HG03060 (cell line): ENCODE results near the gene PROZ.

Experiments used
- ATAC-seq: cut with Tn5 transposase; IDR thresholded peaks from one replicate; pipeline ENCODE4 v1.9.1; 2021; ENCODE audit warnings: low read depth, moderate number of reproducible peaks; ENCODE audit not compliant: unreplicated experiment

The PROZ gene

DNA sequence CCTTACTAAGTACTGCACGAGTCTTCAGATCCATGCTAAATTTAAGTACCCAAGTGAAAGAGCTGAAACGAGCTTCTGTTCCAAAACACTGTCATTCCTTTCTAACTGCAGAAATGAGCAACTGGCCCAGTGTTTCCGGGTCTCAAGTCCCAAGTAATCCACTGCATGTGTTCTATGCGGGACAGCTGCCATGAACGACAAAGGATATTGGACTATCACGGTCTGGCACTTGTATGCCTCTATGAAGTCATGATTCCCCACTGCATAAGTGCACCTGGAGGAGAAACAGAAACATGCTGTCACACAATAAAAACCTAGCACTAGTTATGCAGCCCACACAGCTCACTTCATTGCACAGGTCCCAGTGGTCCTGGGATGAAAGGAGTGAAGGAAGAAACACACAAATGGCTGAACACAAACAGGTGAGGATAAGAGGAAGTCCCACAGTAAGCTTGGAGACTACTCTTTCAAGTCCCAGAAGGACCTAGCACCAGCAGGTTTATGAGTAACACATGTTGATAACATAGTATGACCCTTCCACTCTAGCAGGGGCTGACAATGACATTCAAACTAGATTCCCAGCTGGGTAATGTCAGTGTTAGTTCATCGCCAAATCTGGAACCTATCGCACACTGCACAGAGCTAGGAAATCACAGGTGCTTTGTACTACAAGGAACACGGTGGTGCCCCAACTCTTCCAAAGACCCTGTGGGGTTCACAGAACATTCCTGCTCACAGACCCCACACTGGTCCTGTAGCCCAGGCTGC is 38.7 kb downstream of the PROZ start:
- no peak for ATAC-seq

DNA sequence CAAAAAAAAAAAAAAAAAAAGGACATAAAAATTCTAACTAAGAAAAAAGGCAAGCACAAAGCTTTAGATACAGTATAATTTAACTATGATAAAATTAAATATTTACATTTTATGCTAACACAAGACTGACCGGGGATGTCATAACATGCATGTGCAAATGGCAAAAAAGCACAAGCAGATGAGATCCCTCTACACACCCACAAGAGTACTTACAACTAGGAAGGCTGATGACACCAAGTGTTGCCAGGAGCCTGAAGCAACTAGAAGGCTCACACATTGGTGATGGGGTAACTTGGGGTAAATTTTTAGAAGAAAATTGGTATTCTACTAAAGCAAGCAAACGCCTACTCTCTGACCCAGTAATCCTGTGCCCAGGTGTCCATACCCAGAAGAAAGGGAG is 43.4 kb downstream of the PROZ start:
- ATAC-seq: no peak

DNA sequence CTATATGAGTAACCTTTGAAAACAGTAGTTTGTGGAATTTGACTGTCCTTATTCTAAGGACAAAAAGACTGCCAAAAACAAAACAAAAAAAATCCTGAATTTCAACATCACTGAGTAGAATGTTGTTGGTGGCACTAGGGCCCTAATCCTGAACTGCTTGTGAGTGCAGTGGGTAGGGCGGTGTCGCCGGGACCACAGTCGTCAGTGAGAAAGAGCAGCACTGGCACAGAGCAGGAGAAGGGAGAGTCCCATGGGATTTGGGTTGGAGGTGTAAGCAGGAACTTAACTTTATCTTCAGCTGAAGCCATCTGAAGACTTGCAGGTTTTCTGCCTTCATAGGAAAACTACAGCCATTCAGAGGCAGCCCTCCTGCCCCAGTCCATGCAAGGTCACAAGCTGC is 44.5 kb downstream of the PROZ start:
- ATAC-seq: no peak

DNA sequence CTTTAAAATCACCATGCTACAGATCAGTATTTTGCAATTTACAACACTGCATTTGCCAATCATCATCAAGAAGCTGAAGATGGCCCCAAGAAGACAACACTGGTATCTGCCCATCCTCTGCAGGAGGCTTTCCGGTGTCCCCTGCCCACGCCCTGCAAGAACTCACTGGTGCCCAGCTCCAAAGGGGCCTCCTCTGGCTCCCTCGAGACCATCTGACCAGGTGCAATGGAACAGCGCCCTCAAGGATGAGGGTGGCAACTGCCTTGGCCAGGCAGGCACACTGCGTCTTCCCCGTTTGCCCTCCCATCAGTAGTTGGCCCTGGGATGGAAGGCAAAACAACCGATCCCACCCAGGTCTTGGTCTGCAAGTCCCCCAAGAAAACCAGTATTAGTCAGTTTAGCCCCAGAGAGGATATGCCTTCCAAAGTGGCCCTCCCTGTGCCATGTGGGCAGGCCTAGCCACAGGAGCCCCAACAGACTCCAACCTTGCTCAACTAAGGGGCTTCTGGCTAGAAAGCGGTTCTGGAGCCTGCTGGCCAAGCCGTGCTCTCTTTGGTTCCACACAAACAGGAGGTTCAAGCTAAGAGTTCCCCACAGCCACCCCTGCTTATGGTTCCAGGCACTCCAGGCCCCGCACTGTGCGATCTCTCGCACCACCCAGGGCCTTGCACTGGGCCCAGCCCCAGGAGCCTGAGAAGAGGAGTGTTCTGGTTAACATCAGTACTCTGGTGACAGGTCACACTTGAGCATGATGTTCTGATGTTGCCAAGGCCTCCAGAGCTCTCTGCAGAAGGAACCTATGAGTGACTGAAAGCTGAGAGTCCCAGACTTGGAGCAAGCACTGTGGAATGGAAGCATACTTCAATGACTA is 45.3 kb downstream of the PROZ start:
- ATAC-seq: no peak

DNA sequence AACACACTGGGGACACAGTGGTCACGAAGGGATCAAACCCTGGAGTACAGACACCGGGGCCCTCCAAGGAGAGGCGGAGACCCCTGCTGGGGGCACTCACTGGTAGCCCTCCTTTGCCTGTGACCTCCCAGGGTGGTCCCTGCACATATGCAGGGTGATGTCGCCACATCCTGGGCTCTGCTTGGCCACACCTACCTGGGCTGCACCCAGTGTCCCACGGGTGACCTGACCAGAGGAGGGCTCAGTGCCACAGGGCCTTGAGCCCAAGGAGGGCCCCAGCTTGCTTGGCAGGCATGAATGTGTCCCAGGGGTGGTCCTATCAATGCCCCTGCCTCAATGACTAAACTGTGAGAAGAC is 45.9 kb downstream of the PROZ start:
- no peak for ATAC-seq

DNA sequence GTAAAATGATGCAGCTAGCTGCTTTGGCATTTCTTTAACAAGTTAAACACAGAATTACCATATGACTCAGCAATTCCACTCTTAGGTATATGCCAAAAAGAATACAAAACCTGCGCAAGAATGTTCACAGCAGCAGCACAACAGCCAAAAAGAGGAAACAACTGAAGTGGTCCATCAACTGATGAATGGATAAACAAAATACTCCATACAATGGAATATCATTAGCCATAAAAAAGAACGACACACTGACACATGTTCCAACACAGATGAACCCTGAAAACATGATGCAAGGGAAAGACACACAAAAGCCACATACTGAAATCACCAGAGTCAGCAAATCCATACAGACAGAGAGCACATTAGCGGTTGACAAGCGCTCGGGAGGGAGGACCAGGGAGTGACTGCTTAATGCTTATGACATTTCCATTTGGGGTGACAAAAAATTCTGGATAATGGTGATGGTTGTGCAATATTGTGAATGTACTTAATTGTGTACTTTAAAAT is 47.0 kb downstream of the PROZ start:
- no peak for ATAC-seq

DNA sequence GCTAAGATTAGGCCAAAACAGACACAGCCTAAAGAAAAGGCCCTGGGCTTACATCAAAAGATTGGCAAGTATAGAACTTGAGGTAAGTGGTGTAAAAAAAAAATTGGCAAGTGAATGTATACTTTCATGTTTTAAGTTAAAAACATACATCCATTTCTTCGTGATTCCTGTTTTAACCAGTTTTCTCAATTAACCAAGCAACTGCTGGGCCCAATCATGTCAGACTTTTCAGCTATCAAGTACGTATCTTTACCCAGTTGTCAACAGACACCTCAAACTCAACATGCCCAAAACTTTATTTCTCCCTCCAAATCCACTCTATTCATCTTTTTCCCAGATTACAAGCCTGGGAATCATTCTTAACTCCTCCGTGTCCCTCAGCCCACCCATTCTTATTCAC is 49.0 kb downstream of the PROZ start:
- no peak for ATAC-seq

DNA sequence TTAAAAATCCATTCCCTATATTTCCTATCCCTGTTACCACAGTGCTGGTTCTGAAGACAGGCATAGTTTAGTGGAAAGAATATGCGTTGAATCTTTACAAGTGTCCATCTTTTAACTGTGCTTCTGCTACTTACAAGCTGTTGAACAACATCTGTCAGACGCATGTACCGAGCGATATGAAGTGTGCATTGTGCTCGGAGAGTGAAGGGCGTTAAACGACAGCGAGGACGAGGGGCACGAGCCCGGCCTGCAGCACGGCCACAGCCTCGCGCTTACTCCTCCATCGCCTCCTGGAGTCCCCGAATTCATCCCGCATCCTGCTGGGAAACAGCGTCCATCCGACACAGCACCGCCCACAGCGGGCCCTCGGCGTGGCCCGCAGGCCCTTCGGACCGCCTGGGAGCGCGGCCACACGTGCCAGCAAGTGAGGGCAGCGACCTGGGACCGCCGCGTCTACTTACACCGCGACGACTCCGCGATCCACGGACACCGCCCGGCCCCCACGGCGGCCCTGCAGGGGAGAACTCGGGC is 49.5 kb downstream of the PROZ start:
- peak; percentile 3 for ATAC-seq

DNA sequence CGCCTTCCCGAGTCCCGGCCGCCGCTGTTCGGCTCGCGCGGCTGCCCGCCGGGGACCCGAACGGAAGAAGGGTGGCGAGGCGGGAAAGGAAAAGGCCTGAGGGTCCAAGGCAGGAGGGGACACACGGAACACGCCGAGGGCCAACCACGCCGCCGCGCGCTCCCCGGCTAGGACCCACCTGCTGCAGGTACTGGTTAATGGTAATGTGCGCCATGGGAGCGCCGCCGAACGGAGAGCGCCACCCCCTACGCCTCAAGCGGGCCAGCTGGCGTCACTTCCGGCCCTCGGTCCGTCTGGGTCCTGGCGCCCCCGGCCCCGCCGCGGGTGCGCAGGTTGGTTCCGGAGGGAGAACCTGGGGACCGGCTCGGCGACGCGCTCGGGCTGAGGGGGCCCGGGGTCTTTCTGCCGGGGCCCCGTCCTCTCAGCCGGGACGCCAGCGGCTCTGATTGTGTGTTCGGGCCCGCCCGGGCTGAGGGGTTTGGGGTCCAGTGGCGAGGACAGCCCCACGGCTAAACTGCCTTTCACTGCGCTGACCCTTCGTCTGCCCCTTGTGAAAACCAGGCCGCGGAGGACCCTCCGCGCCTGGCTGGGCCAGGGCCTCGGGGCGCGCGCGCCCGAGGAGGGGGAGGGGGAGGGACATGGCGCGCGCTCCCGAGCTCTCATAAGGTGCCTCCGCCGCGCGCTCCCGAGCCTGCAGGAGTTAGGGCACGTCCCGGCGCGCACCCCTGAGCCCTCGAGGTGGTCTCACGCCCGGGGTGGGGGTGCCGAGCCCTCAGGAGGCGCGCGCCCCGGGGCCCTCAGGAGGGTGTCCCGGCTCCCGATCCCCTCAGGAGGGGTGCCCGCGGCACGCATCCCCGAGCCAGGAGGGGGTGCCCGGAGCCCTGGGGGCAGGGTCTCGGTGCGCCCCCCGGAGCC is 50.2 kb downstream of the PROZ start, which contains the start of gene PCID2:
PCID2 (minus strand) TSS at position 249 of the 915 bp plus-strand sequence; CDS start at position 214, 35 bp downstream.
- peak; percentile 42 for ATAC-seq

DNA sequence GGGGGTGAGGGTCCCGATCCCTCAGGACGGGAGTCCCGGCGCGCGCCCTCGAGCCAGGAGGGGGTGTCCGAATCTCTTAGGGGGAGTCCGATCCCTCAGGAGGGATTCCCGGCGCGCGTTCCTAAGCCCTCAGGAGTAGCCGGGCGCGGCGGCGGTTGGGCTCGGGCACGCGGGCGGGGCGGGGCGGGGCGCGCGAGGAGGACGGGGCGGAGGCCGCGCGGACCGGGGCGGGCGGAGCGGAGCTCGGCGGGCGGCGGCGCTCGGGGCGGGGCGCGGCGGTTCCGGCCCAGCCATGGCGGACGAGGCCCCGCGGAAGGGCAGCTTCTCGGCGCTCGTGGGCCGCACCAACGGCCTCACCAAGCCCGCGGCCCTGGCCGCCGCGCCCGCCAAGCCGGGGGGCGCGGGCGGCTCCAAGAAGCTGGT is 50.9 kb downstream of the PROZ start, which contains the start of gene CUL4A:
CUL4A (plus strand) TSS at position 278 of the 423 bp plus-strand sequence; CDS start at position 293, 15 bp downstream.
- ATAC-seq: peak; percentile 7

DNA sequence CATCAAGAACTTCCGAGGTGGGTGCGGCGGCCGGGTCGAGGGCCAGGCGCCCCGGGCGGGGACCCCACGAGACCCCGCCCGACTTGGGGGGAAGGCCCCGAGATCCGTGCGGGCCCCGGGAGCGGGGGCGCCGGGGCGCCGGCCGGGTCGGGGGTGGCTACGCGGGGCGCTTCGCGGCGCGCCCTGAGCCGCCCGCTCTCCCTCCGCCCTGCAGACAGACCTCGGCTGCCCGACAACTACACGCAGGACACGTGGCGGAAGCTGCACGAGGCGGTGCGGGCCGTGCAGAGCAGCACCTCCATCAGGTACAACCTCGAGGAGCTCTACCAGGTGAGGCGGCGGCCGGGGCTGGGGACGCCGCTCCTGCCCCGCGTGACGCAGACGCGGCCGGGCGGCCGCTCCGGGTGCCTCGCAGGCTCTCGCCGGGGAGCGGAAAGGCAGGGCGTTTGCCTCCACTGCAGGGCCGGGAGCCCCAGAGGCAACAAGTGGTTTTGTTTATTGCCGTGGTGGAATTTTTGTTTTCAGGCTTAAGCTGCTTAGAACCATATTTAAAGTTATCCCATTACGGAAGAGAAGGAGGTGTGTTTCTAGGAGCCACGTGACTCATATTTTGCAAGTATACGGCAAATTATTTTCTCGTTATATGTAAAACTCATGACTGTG is 51.4 kb downstream of the PROZ start:
- ATAC-seq: no peak

DNA sequence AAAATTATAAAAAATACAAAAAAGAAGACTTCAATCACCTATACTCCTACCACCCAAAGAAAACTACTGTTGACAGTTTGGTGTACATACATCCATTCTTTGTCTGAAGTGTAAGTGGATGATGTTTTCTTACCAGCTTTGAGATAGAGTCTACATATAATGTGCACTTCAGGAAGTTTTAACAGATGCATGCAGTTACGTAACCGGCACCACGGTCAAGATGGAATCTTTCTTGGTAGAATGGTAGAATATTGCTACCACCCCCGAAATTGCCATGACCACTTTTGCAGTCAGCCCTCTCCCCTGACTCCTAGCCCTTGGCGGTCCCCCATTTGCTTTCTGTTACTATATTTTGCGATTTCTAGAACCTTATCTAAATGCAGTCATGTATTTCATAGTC is 52.4 kb downstream of the PROZ start:
- ATAC-seq: no peak

DNA sequence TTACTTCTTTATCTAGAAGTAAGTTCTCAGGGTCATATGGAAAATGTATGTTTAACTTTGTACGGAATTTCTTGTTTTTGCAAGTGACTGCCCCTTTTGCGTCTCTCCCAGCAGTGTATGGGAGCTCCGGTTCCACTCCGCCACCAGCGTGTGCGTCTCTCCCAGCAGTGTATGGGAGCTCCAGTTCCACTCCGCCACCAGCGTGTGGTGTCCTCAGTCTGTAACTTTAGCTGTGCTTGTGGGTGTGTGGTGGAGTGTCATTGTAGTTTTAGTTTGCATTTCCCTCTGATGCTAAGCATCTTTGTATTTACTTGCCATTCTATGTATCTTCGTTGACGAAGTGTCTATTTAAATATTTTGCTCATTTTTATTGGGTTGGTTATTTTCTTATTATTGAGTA is 53.3 kb downstream of the PROZ start:
- no peak for ATAC-seq

DNA sequence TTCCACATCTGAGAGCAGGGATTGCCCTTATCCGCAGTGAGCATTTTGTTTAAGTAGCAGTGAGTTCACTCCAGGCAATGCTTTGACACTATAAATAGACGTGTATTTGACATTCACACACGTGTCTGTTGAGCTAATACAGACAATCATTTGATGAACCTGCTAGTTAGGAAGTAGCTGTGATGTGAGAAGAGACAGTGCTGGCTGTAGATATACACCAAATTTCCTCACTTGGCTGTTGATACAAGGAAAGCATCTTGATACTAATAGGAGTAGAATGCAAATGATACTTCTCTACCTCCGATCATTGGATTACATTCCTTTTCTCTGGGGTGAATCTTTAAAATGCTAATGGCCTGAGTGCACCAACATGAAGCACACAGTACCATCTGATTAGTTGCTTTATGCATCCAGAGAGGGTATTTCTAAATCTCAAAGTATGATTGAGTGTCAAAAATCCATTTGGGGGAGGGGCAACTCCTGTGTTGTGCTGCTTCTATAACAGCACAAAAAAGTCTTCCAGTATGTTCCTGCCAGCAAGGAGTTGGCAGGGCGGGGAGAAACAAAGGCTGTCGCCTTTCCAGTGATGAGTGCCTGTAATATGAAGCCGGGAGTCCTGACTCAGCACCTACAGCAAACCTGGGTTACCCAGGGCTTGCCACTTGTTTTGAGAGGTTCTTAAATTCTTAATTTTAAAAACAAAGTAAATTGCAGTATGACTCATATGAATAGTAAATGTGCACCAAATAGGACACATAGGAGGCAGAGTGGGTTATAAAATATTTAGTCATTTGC is 58.0 kb downstream of the PROZ start:
- ATAC-seq: no peak

DNA sequence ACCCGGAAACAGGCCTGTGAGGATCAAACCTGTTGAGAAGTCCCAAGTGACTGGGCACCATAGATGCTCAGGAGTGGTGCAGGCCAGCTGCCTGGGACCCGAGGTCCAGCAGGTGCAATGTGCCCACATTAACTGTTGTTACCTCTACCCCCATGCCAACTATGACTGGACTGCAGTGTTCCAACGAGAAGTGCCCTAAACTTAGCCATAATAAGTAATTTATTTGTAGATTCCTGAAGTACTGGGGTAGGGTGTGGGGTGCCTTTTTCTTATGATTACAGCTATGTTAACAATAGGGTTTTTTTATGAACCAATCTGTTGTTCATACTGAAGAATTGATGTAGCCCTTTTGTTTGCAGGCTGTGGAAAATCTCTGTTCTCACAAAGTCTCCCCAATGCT is 60.1 kb downstream of the PROZ start:
- ATAC-seq: no peak

DNA sequence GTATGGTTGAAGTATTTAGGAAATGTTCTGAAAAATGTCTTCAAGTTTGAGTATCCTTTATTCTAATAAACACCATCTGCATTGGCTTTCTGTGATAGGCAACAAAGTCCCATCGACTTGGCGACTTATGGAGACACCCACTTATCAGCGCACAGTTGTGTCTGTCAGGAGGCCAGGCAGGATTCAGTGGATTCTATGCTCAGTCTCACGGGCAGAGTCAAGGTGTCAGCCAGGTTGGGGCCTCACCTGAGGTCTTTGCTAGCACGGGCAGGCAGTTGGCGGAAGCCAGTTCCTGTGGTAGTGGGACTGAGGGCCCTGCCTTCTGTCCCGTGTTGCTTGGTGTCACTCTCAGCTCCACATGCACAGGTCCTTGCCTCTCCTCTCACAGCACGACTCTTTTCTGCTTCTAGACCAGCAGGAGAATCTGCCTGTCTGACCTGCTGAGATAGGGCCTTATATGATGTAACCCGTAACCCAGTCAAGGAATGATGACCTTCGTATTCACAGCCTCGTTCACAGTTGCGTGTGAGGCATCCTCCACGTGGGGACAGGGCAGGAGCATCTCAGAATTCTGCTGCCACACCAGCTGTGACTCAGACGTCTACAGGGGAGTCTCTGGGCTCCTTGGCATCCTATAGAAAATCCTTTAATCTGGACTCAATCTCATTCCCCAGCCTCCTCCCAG is 61.0 kb downstream of the PROZ start:
- ATAC-seq: no peak

DNA sequence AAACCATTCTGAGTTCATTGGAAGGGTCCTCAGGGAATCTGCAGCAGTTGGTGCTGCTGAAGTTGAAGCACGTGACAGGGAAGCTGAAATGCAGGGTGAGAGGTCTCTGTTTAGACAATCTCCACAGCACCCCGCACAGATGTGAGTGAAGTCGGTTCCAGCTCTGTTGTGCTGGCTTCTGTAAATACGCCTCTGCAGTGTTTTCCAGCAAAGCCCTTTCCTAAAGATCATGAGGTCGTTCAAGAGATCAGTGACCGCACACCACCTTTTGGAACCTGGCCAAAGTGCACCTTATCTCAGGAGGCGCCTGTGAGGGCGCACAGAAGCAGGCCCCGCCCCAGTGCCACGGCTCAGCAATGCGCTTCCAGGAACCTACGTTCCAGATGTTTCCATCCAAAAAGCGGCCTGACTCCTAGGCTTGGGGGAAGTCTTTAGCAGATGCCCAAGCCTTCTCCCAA is 61.7 kb downstream of the PROZ start:
- ATAC-seq: no peak

DNA sequence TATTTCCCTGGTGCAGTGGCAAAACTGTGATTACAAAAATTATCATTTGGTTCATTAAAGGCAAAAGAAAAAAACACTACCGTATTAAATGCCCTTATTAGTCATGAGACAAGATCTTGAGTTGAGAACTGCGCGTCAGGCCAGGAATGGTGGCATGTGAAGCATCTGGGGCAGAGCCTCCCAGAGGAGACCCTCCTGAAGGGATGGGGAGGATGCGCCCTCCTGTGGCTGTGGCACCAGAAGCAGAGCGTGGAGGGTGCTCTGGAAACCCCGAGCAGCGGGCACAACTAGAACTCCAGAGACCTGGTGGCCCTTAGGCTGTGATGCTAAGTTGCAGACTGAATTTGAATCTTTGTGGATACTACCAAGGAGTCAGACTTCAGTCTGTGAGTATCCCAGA is 62.4 kb downstream of the PROZ start:
- ATAC-seq: no peak
